ENCODE measurements around the gene LRRC46.

DNA sequence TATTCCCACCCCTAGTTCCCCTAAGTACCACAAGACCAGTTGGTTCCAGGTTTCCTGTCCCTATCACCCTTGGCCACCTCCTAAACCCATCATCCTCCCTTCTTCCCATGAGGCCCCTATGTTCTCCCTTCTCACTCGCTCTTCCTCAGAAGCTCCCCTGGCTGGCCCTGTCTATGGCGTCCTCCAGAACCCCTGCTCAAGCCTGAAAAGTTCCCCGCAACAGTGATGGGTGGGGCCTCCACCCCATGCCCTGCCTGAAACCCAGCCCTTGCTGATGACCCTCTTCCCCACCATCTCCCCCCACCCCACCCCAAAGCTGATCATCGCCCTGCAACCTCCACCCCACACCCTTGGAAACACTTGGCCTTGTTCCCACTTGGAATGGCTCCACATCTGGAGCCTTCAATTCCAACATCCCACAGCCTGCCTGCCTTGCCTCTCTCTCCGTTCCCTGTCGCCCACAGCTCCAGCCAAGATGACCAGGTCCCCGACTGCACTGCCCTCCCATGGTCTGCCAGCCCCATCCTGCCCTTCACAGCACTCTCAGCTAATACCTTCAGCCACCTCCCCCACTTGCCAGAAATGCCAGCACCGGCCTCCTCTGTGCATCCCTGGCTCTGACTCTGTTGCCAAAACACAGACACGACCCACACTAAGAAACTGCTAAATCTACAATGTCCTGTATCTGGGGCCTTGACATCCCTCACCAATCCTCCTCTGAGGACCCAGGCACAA, 20.4 kb upstream of the LRRC46 start:
- TF ChIP-seq CTCF (IDR thresholded peaks at IDR 0.05) (no peak), POLR2A (IDR thresholded peaks at IDR 0.05) (no peak)

All from uterus (tissue), 2 donors.